Liver (tissue), 9 donors: ENCODE data around the gene BRSK1. TPM values are rescaled to one million over a fixed set of nuclear protein-coding genes. Genes with fewer than 3 reads are reported as not detected.

Experiments used
- DNase-seq: peaks from one replicate; pipeline ENCODE4 v3.0.0-alpha.2; 2017; ENCODE audit warnings: low spot score
- H3K27ac ChIP-seq, 2 donors: one replicate each; pipeline ENCODE4 v1.7.0; 2013; ENCODE audit warnings: inconsistent platforms in 2 of 2, low read length in 2 of 2, control low read depth in 1 of 2, low read depth in 1 of 2, mild to moderate bottlenecking in 1 of 2
- H3K27me3 ChIP-seq, 4 donors: one replicate each; pipeline versions ENCODE4 v1.6.1 to v1.7.0; 2013; ENCODE audit warnings: low read length in 3 of 4, inconsistent platforms in 1 of 4, mild to moderate bottlenecking in 1 of 4, moderate library complexity in 1 of 4; ENCODE audit not compliant: control insufficient read depth in 4 of 4, insufficient read depth in 4 of 4
- H3K36me3 ChIP-seq, 4 donors: one replicate each; pipeline versions ENCODE4 v1.6.1 to v1.7.0; 2013; ENCODE audit warnings: low read length in 3 of 4, mild to moderate bottlenecking in 3 of 4, low read depth in 1 of 4, moderate library complexity in 1 of 4; ENCODE audit not compliant: control insufficient read depth in 4 of 4, insufficient read depth in 3 of 4
- H3K4me1 ChIP-seq, 4 donors: one replicate each; pipeline versions ENCODE4 v1.6.1 to v1.7.0; 2013; ENCODE audit warnings: low read length in 3 of 4, mild to moderate bottlenecking in 3 of 4, moderate library complexity in 1 of 4; ENCODE audit not compliant: control insufficient read depth in 4 of 4, insufficient read depth in 4 of 4
- H3K4me3 ChIP-seq, 3 donors: one replicate each; pipeline versions ENCODE4 v1.6.1 to v1.7.0; 2013; ENCODE audit warnings: low read length in 3 of 3, control low read depth in 1 of 3, low read depth in 1 of 3, mild to moderate bottlenecking in 1 of 3
- H3K9ac ChIP-seq, 2 donors: one replicate each; pipeline ENCODE4 v1.7.0; 2013; ENCODE audit warnings: low read length in 2 of 2, mild to moderate bottlenecking in 2 of 2, moderate library complexity in 2 of 2, control low read depth in 1 of 2, low read depth in 1 of 2
- H3K9me3 ChIP-seq, 4 donors: one replicate each; pipeline versions ENCODE4 v1.6.1 to v1.7.0; 2013; ENCODE audit warnings: low read length in 3 of 4; ENCODE audit not compliant: control insufficient read depth in 4 of 4
- ATF3 ChIP-seq: IDR thresholded peaks from 2 replicates; pipeline ENCODE4 v1.6.1; 2016; ENCODE audit warnings: antibody characterized with exemption
- CTCF ChIP-seq: fragments of 150-350 bp; IDR thresholded peaks from 2 replicates; pipeline ENCODE4 v1.5.1; 2017; ENCODE audit warnings: improper control_type of control experiment, low read depth, low read length; ENCODE audit not compliant: missing input control
- EGR1 ChIP-seq, 2 donors: IDR thresholded peaks; 2 replicates each; pipeline ENCODE4 v1.6.1; 2016 to 2018; ENCODE audit warnings: antibody characterized with exemption in 2 of 2, low read depth in 2 of 2
- FOXA1 ChIP-seq: IDR thresholded peaks from 2 replicates; pipeline ENCODE4 v1.6.1; 2016; ENCODE audit warnings: antibody characterized with exemption
- FOXA2 ChIP-seq: IDR thresholded peaks from 2 replicates; pipeline ENCODE4 v1.6.1; 2016; ENCODE audit warnings: antibody characterized with exemption
- GABPA ChIP-seq, 2 donors: IDR thresholded peaks in 1 of 2; conservative IDR thresholded peaks in 1 of 2; 2 replicates each; pipeline ENCODE4 v1.6.1; 2016; ENCODE audit warnings: antibody characterized with exemption in 2 of 2, mild to moderate bottlenecking in 1 of 2, moderate library complexity in 1 of 2
- HNF4A ChIP-seq, 2 donors: conservative IDR thresholded peaks; 2 replicates each; pipeline ENCODE4 v1.6.1; 2016; ENCODE audit warnings: antibody characterized with exemption in 2 of 2, mild to moderate bottlenecking in 2 of 2
- HNF4G ChIP-seq: IDR thresholded peaks from 2 replicates; pipeline ENCODE4 v1.6.1; 2016; ENCODE audit warnings: antibody characterized with exemption
- JUND ChIP-seq, 2 donors: IDR thresholded peaks; 2 replicates each; pipeline ENCODE4 v1.6.1; 2016; ENCODE audit warnings: antibody characterized with exemption in 2 of 2
- NR2F2 ChIP-seq: IDR thresholded peaks from 2 replicates; pipeline ENCODE4 v1.6.1; 2016; ENCODE audit warnings: antibody characterized with exemption
- RAD21 ChIP-seq, 2 donors: IDR thresholded peaks; 2 replicates each; pipeline ENCODE4 v1.6.1; 2016; ENCODE audit warnings: antibody characterized with exemption in 2 of 2, mild to moderate bottlenecking in 2 of 2
- RXRA ChIP-seq, 2 donors: IDR thresholded peaks; 2 replicates each; pipeline ENCODE4 v1.6.1; 2017 to 2018; ENCODE audit warnings: antibody characterized with exemption in 2 of 2, mild to moderate bottlenecking in 1 of 2
- SP1 ChIP-seq: IDR thresholded peaks from 2 replicates; pipeline ENCODE4 v1.6.1; 2018; ENCODE audit warnings: antibody characterized with exemption, mild to moderate bottlenecking
- TAF1 ChIP-seq: conservative IDR thresholded peaks from 2 replicates; pipeline ENCODE4 v1.6.1; 2016; ENCODE audit warnings: antibody characterized with exemption, mild to moderate bottlenecking
- YY1 ChIP-seq: IDR thresholded peaks from 2 replicates; pipeline ENCODE4 v1.6.1; 2016; ENCODE audit warnings: antibody characterized with exemption, mild to moderate bottlenecking
- WGBS: extraction: QIAGEN DNeasy Blood & Tissue Kit; methylation state at CpG from one replicate; pipeline ENCODE4 v1.1.7; 2013; 5-methylcytosine and 5-hydroxymethylcytosine counted together
- polyA plus RNA-seq, 2 donors: library from polyadenylated mRNA; stranded (reverse) in 1 of 2; unstranded in 1 of 2; fragments of 200-250 nt in 1 of 2; fragments of >200 nt in 1 of 2; fragmentation: Nextera tagmentation in 1 of 2; extraction: Ambion mirVana in 1 of 2; gene quantifications; one replicate each; pipeline versions ENCODE4 v1.2.1 to v1.2.3, GENCODE V29; 2013 to 2015
- total RNA-seq, 2 donors: library from RNA; depleted of rRNA; stranded (reverse); fragments of >200 nt; gene quantifications; one replicate each; pipeline ENCODE4 v1.2.3, GENCODE V29; 2014
- TF ChIP-seq, protein P1 (sequence below): IDR thresholded peaks from 2 replicates; pipeline ENCODE4 v1.6.1; 2016; ENCODE audit warnings: antibody characterized with exemption
- TF ChIP-seq, protein P2 (sequence below): IDR thresholded peaks from 2 replicates; pipeline ENCODE4 v1.6.1; 2016; ENCODE audit warnings: antibody characterized with exemption
- TF ChIP-seq, protein P3 (sequence below): IDR thresholded peaks from 2 replicates; pipeline ENCODE4 v1.6.1; 2016; ENCODE audit warnings: antibody characterized with exemption, mild to moderate bottlenecking
- donor health status: healthy.
- donor health status: healthy.
- donor health status: healthy.
- donor health status: healthy.
- donor health status: healthy.

The BRSK1 gene
- total and polyA plus RNA-seq, 4 donors: 0.10 to 0.65 (median 0.42) TPM; not detected in 1

GRCh38 chr19:55339105-55339888 is 55.5 kb downstream of the BRSK1 start, which contains the start of gene KMT5C:
TSS of gene KMT5C (plus strand) at chr19:55339876. CDS start at chr19:55341937, 2,061 bp downstream.
- peak in 1 of 2 donors; percentile 83 for TF ChIP-seq EGR1 (IDR thresholded peaks at IDR 0.05; ENCODE audit: low read depth in 2 of 2)
- no peak for TF ChIP-seq ATF3
- TF ChIP-seq, protein P1, sequence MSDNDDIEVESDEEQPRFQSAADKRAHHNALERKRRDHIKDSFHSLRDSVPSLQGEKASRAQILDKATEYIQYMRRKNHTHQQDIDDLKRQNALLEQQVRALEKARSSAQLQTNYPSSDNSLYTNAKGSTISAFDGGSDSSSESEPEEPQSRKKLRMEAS: no peak
- no peak for TF ChIP-seq HNF4A (conservative IDR thresholded peaks at IDR 0.05)
- TF ChIP-seq JUND (IDR thresholded peaks at IDR 0.05): peak in 1 of 2 donors; percentile 8
- TF ChIP-seq CTCF: peak; percentile 56
- TF ChIP-seq YY1: peak; percentile 63
- TF ChIP-seq TAF1: no peak
- TF ChIP-seq FOXA1: peak; percentile 4
- TF ChIP-seq RXRA (IDR thresholded peaks at IDR 0.05): peak; percentile 89 to 94
- no peak for TF ChIP-seq HNF4G
- peak in 1 of 2 donors; percentile 65 for TF ChIP-seq GABPA (IDR thresholded peaks at IDR 0.05 in 1 of 2, conservative IDR thresholded peaks at IDR 0.05 in 1 of 2)
- TF ChIP-seq NR2F2: peak; percentile 39
- peak; percentile 100 for TF ChIP-seq SP1
- TF ChIP-seq RAD21 (IDR thresholded peaks at IDR 0.05): peak in 1 of 2 donors; percentile 60
- TF ChIP-seq, protein P2, sequence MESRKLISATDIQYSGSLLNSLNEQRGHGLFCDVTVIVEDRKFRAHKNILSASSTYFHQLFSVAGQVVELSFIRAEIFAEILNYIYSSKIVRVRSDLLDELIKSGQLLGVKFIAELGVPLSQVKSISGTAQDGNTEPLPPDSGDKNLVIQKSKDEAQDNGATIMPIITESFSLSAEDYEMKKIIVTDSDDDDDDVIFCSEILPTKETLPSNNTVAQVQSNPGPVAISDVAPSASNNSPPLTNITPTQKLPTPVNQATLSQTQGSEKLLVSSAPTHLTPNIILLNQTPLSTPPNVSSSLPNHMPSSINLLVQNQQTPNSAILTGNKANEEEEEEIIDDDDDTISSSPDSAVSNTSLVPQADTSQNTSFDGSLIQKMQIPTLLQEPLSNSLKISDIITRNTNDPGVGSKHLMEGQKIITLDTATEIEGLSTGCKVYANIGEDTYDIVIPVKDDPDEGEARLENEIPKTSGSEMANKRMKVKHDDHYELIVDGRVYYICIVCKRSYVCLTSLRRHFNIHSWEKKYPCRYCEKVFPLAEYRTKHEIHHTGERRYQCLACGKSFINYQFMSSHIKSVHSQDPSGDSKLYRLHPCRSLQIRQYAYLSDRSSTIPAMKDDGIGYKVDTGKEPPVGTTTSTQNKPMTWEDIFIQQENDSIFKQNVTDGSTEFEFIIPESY: no peak
- TF ChIP-seq, protein P3, sequence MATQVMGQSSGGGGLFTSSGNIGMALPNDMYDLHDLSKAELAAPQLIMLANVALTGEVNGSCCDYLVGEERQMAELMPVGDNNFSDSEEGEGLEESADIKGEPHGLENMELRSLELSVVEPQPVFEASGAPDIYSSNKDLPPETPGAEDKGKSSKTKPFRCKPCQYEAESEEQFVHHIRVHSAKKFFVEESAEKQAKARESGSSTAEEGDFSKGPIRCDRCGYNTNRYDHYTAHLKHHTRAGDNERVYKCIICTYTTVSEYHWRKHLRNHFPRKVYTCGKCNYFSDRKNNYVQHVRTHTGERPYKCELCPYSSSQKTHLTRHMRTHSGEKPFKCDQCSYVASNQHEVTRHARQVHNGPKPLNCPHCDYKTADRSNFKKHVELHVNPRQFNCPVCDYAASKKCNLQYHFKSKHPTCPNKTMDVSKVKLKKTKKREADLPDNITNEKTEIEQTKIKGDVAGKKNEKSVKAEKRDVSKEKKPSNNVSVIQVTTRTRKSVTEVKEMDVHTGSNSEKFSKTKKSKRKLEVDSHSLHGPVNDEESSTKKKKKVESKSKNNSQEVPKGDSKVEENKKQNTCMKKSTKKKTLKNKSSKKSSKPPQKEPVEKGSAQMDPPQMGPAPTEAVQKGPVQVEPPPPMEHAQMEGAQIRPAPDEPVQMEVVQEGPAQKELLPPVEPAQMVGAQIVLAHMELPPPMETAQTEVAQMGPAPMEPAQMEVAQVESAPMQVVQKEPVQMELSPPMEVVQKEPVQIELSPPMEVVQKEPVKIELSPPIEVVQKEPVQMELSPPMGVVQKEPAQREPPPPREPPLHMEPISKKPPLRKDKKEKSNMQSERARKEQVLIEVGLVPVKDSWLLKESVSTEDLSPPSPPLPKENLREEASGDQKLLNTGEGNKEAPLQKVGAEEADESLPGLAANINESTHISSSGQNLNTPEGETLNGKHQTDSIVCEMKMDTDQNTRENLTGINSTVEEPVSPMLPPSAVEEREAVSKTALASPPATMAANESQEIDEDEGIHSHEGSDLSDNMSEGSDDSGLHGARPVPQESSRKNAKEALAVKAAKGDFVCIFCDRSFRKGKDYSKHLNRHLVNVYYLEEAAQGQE: peak; percentile 18
- TF ChIP-seq FOXA2: peak; percentile 34
- under 1% methylated on average over 63 of the region's 63 CpGs for WGBS
- no peaks in the 10 kb centered on the region for H3K9me3 ChIP-seq
- peak; percentile 100 for DNase-seq
- H3K9ac ChIP-seq: peak within 1 kb of the TSS; percentile 83 to 95
- peaks cover 0 to 8% (median 1%) of the 10 kb centered on the region in 4 donors for H3K36me3 ChIP-seq
- peak within 1 kb of the TSS; percentile 45 to 75 (median 74) for H3K4me3 ChIP-seq
- no peaks in the 10 kb centered on the region for H3K27me3 ChIP-seq
- H3K4me1 ChIP-seq: peaks cover 8 to 18% (median 11%) of the 10 kb centered on the region in 4 donors
- H3K27ac ChIP-seq: peak within 1 kb of the TSS; percentile 76 to 91
